HG02970 (cell line): Measurements from ENCODE around the gene MAPK10.

Source experiments
- ATAC-seq: cut with Tn5 transposase; IDR thresholded peaks from one replicate; pipeline ENCODE4 v1.9.1; 2021; ENCODE audit warnings: mild to moderate bottlenecking, moderate library complexity, moderate number of reproducible peaks; ENCODE audit not compliant: unreplicated experiment, low FRiP score

The MAPK10 gene

DNA sequence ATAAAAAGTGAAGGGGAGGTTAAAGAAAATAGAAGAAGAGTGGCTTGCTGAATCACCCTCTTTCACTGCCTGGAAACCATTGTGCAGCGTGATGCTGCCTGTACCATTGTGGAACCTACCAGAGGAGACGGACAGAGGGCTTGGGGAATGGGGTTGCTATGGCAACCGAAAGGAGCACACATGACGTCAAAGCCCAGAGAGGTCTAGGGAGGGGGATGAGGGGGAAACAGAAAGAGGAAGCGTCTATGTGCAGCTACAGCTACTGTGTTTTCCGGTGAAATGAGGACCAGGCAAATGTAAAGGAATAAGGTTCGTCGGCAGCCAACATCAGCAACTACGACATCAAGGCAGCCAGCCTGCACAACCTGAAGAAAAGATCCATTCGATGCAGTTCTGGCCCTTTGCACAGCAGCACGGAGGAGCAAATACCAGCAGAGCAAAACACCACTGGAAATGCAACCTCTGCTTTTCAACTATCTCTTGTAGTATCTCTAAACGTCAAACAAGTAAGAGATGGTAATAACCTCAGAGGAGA, at the start of gene MAPK10:
Gene MAPK10, minus strand, starts transcription at position 110 of the 535 bp plus-strand sequence.
- ATAC-seq, result peak; percentile 98

DNA sequence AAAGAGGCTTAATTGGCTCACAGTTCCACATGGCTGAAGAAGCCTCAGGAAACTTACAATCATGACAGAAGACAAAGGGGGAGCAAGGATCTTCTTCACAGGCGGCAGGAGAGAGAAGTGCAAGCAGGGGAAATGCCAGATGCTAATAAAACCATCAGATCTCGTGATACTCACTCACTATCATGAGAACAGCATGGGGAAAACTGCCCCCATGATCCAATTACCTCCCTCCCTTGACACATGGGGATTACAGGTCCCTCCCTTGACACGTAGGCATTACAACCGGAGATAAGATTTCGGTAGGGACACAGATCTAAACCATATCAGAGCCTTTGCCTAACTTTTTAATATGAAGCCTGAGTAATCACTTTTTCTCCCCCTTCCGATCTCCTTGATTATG, 43.7 kb upstream of the MAPK10 start:
- ATAC-seq, result no peak

DNA sequence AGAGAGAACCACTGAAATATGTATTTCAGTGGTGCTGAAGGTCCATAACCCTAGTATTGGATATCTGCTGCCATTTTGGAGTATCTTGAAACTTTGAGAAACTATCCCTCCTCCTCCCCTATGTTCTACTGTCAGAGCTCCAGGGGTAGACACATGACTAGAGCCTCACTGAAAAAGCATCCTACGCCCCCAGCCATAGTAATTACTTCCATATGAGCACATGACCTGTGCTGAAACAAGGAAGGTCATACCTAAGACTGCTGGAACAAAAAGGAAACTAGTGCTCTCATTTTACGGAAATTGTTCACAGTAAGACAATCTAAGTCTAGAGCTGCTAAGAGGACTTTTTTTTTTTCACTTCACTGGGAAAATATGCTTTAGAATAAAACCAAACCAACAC, 42.0 kb upstream of the MAPK10 start:
- no peak for ATAC-seq

DNA sequence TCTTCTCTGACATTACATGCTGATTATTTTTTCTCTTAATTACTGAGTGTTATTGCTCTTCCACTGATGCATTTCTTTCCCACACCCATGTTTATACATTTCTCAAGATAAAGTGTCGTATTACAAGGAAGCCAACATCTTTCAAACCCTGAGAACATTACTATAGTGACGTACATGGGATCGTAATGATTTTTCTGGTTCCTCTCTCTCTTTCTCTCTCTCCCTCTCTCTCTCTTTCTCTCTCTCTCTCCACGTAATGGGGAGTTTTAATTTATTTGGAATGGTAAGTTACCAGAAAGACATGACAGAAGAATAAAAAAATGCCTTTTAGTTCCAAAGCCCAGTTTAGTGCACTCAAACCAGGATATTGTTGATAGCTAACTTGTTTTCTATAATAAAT, 40.4 kb upstream of the MAPK10 start:
- no peak for ATAC-seq

DNA sequence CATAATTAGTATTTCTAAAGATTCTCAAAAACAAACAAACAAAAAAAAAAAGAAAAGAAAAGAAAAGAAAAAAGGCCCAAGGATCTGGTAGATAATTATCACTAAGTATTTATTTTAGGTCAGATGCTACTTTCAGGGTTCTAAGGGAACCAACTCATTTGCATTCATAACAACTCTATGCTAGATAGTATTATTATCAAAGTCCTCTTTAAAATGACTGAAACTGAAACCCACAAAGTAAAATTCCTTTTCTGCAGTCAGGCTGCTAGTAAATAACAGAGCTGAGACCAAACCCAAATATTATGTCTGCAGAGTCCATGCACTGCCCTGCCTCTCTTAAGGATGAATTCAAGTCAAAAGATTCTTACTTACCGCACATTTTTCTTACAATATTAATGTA, 38.3 kb upstream of the MAPK10 start:
- ATAC-seq, result no peak

DNA sequence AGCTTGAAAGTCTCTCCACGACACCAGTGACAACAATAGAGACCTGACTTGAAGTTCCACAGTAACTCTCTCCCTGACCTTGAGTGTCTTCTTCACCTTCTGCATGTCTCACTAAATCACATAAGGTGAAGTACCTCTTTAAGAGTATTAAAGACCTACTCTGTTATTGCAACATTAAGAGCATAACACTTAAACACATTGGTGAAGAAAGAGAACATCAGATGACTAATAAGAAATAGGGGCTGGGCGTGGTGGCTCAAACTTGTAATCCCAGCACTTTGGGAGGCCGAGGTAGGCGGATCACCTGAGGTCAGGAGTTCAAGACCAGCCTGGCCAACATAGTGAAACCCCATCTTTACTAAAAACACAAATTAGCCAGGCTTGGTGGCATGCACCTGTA, 33.9 kb upstream of the MAPK10 start:
- no peak for ATAC-seq

DNA sequence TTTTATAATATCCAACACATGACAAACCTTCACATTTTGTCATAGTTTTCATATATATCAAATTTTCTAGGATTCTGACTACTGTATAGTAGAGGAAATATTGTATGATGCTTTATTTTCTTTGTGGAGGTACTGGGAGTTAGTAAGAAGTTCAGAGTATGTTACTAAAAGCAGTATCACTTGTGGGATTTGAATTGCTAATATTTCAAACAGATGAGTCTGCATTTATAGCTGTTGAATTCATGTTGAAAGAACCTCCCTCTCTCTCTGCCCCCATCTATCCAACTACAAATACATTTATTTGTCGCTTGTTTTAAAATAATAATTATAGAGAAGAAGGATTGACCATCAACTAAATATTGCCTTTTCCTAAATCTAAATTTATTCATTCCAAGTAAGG, 29.8 kb upstream of the MAPK10 start:
- no peak for ATAC-seq

DNA sequence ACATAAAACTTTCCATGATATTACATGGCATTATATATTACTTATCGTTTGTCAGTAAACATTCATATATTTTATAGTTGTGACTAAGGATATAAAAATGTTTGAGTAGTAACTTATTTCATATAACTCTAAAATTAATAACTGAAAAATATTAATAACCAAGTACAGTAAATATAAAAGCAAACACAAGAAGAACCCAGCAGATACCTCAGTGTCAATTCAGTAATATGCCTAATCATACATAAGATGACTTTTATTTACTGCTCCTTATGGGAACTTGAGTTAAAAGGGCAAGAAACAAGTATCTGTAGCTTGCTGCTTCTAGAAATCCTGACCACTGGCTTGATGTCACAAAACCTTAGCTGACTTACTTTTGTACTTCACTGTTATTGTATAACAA, 28.4 kb upstream of the MAPK10 start:
- no peak for ATAC-seq

DNA sequence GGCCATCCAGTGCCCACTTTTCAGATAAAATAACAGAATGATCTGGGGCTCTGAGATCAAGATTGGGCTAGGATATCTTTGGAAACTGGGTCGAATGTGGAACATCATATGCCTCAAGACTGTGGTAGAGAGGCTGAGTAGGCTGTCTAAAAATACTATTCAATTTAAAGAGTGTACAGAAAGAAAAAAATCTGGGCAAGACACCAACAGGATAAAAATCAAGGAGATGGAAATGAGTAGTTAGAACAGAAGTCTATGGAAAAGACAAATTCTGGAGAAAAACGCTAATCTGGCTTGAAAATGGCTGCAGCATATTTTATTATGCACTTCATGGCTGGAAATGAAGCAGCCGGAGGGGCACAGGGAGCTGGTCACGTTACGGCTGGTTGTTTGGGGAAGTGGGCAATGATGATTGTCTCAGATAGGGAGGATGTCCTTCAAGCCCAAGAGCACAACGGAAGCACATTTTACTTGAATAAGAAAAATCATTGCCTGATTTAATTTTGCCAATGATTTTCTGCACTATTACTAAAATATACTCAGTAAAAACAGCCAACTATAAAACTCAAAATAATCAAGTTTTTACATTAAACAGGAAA, 27.1 kb upstream of the MAPK10 start:
- no peak for ATAC-seq

DNA sequence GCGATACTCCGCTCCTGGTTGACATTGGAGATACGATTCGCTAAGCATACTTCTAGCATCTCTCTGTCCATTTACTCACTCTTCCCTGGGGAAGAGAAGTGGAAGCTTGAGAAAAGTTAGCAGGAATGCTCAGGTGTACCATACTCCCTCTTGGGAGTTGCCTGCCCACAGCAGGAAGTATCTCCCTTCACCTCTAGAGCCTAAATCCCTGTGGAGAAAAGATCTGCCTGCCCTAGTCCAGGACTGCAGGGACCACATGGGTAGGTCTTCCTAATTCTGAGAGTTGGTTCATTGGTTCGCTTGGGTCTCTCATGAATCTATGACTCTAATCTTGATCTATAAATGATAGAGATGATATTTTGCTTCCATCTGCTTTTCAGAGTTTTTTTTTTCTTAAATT, 26.3 kb upstream of the MAPK10 start:
- no peak for ATAC-seq

DNA sequence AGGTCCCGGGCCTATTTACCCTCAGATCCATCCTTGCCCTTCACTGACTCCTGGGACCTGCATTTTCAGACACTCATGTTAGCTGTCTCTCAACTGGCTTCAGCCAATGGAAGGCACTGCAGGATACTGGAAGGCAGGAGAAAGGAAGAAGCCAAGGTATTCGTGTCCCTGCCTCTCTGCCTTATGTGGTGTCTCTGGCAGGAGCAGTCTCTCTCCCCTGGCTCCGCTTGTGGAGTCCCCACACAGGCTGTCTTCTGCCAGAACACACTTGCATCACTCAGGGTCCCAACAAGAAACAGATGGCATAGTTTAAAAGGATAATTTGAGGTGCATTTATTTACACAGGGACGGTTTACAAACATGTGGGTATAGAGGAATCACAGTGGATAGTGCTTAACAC, 21.6 kb upstream of the MAPK10 start:
- no peak for ATAC-seq

DNA sequence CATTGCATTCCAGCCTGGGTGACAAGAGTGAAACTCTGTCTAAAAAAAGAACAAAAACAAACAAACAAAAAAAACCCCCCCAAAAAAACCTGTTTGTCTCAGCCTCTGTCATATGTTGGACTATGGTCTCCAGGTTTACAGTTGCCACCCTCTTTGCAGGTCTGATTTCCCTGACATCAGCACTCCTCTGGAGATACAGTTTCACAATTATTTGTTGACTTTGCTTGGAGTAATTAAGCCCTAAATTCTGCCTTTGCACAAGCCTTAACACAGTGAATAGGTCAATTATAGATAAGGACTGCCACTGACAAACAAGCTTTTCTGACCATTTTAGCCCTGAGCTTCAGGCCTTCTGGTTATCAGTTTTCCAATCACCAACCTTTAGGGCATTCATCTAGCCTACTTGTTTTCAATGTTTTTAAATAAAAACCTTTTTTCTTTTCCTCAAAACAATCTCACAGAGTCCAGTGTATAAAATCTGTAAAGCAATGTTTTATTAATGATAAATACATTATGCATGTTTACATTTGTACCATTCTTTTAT, 20.4 kb upstream of the MAPK10 start:
- no peak for ATAC-seq

DNA sequence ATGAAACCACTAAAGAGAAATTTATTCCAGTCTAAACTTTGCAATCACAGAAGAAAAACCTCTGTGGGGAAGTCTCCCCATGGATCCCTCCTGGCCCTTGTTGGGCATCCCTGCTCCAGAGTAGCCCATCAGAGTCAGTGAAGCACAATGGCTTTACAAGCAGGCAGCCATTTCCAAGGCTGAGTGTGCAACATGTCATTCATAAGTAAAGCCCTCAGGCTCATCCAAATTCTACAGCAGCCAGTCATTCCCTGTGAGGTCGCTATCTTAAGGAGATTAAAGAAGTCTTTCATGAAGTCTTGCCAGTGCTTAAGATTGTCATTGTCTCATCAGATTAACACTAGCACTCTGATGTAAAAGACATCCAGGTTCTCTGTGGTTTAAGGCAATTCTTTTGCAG, 17.0 kb upstream of the MAPK10 start:
- ATAC-seq, result no peak

DNA sequence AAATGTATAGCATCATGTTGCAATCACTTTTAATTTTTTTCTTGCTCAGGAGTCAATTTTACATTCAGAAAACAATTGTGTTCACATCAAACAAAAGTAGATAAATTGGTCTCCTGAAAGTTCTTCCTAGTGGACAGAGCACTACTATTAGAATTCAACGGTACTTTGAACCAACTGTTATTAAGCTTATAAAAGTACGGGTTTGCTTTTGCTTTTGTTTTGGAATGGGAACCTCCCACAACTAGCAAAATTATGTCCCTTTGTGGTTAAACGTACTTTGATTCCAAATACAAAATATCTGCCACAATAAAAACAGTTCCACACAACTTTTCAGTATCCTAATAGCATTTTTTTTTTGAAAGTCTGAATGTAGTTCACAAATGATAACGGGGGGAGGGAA, 8.6 kb upstream of the MAPK10 start:
- no peak for ATAC-seq

DNA sequence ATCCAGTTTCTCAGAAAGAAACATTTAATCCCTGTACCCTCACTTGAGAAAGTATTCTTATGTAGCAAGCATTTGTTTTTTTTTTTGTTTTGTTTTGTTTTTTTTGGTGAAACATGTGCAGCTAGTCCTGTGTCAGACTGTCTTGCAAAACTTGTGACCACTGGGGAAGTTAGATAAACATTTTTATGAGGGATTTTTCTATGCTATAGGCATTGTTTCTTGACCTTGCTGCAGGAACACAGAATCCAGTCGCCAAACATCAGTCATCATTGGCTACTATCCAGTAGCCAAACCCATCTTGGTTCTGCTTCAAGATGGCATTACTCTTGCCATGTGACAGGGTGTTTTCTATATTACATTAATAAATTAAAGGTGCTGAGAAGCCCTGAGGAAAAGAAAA, 7.7 kb upstream of the MAPK10 start:
- no peak for ATAC-seq

DNA sequence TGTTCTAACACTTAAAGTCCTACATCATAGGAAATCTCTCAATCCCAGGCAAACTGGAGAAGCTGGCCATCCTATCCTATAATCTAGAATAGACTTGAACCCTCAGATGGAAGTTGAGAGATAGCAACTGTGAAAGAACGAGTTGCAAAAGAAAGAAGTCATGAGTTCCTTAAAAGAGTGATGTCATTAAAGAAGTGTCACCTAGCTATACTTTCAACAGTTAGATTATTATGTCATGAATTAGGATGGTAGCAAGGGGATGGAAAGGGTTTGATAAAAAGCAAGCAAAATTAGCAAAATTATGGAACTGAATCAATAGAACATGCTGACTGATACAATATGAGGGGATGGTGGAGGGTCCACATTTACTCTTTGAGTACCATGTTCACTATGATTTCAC, 7.1 kb upstream of the MAPK10 start:
- no peak for ATAC-seq

DNA sequence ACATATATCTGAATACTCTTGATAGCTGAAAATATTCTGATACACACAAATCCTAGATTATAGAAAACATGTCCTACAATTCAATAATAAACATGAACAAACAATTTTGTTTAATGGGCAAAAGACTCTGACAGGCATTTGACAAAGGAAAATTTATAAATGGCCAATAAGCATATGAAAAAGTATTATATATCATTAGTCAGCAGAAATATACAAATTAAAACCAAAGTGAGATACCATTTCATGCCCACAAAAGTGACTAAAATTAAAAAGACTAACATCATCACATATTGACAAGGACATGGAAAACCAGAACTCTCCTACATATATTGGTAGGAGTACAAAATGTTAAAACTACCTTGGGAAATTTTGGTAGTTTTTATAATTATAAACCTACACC, 2.7 kb upstream of the MAPK10 start:
- ATAC-seq, result no peak

DNA sequence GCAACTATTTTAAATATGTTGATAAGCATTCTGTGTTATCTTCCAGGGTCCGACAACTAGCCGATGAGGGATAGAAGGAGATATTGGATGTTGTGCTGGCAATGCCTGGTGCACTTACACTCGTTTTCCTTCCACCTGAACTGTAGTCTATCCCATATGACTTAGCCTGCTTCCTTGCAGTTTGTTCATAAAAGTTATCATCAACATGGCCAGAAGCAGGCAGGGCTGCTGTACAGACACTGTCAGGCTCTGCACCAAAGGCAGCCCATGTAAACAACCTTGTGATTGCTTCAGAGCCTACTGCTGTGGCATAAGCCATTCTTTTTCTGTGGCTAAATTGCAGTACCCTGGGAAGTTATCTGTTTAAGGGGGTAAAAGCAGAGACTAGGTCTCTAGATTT, 1.6 kb downstream of the MAPK10 start:
- ATAC-seq, result no peak

DNA sequence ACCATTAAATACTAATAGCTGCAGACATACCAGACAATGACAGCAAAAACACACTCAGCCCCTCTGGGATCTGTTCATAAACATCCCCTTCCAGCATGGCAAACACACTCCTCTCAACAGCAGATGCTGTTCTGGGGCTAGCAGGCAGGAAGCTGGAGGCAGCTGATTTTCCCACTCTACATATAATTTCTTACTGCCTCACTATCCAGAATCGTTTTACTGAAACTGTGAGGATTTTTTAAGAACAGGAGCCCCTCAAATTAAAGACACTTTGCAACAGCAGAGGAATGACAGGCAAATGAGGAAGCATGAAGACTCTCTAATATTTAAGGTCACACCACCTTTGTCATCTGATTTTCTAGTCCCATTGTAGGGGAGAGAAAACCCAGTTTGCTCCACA, 2.2 kb downstream of the MAPK10 start:
- no peak for ATAC-seq

DNA sequence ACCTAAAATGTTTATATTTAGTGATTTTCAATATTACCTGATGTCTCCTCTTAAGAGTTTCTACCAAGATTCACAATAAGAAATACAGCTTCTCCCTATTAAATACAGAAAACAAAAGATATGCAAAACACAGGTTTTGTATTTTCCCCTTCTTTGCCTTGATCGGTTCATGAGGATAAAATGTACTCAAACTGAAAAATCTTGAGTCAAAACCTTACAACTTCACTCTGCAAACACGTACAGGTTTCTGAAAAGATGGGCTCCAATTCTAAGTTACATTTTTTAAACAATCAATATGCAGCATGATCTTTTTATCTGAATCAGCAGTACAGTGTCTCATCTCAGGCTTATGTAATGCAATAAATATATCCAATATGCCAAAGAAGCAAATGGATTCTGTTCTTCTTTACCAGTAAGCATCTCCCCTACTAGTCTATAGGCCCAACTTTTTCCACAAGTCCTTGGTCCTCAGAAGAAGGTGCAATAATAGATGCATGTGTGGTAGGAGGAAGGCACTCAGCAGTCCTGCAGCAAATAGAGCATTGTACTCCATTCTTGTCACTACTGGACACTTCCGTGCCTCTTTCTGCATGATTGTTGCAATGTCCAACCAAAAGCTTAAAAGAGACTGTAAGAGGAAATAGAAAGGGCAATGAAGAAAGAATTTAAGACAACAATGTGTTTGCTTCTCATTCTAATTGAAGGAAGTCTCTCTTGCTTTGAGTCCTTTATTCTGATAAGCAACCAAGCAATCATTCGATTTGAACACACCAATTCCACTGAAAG, 3.2 kb downstream of the MAPK10 start:
- ATAC-seq, result no peak

DNA sequence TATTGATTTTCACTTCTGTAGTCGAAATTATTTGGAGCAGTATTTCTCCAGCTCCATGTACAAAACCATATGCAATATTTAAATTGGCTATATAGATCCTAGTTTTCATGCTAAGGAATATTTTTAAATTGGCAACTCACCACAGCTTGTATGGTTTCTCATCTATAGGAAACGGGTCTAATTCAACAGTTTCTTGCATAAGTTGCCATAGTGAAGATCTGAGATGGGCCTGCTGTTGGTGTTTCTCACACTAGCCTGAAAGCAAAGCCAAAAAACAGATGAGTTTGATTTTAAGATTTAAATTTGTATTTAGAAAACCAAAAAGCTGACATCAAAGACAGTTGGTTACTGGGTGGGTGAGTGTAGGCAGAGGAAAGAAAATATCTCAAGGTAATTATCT, 5.5 kb downstream of the MAPK10 start:
- no peak for ATAC-seq

DNA sequence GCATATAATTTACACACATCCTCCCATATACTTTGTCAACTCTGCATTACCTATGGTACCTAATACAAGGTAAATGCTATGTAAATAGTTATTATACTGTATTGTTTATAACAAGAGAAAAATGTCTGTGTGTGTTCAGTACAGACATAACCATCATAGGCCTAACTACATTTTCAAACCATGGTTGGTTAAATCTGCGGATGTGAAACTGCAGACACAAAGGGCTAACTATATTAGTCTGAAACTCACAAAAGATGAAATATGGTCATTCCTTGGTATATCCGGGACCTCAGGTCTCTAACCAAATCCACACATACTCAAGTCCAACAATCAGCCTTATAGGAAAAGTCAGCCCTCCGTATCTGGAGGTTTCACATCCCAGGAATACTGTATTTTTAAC, 13.5 kb downstream of the MAPK10 start:
- no peak for ATAC-seq
